Stimulated activated CD8-positive, alpha-beta memory T cell treated with anti-CD3 and anti-CD28 coated beads, Interleukin-12 subunit alpha, Interleukin-12 subunit beta, amount 100 ng/mL, for 24 hours (primary cell): Measurements from ENCODE around the gene NUP62.

Experiments used
- DNase-seq: peaks from one replicate; pipeline ENCODE4 v3.0.0-alpha.2; 2020; ENCODE audit errors: extremely low read depth

The NUP62 gene

GRCh38 chr19:49880162-49880869 lies 49.0 kb downstream of the NUP62 start:
- DNase-seq, result no peak

- no peak for DNase-seq
Observed at GRCh38 chr19:49879243-49879963, 49.9 kb downstream of the NUP62 start.

- no peak for DNase-seq
Observed at GRCh38 chr19:49878744-49879070, 50.6 kb downstream of the NUP62 start.

- peak; percentile 98 for DNase-seq
Observed at GRCh38 chr19:49877879-49878743, 51.2 kb downstream of the NUP62 start.

GRCh38 chr19:49877020-49877878 lies 52.1 kb downstream of the NUP62 start, which contains the start of the genes AKT1S1 and TBC1D17:
Gene AKT1S1 (minus strand): TSS chr19:49877355. CDS start chr19:49873295, 4,060 bp downstream.
Gene TBC1D17 (plus strand): TSS chr19:49877702. CDS start chr19:49877724, 22 bp downstream.
- DNase-seq, result peak; percentile 93

DNA sequence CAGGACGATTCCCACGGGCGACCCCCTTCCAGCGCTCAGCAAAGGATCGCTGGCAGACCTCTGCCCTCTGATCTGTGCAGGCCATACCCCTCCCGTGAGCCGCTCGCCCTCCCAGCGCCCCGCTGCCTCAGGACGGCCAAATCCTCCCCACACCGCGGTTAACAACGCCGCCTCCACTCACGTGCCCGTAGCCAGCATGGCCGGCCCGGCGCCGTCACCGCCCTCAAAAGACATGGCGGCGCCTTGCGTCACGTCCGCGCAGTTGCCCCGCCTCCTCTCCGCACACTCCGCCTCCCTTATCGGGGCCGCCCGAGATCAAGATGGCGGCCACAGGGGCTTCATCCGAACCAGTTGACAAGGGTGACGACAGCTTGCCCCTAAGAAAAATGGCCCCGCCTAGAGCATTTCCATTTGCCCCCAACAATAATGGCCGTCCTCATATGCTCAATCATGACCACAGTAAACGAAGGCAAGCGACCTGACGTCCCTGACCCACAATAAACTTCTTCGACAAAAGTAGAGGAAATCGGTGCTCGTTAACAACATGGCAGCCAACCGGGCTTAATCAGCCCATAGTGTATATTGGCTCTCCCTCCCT lies 52.8 kb downstream of the NUP62 start:
- DNase-seq, result peak; percentile 91

- DNase-seq, result no peak
Observed at GRCh38 chr19:49875857-49876421, 53.4 kb downstream of the NUP62 start.

DNA sequence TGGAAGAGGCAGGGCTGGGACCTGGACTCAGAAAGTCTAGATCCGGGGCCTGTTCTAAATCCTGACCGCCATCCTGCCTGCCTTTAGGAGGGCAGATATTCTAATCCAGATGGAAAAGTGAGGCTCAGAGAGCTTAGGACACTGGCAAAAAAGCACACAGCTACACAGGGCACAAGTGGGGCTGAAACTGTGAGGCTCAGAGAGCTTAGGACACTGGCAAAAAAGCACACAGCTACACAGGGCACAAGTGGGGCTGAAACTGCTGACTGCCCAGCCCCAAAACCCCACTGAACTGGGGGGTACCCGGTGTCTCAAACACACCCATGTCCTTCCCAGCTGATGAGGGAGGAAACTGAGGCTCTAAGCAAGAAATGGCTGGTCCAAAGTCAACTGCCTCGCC lies 54.1 kb downstream of the NUP62 start:
- DNase-seq, result no peak

DNA sequence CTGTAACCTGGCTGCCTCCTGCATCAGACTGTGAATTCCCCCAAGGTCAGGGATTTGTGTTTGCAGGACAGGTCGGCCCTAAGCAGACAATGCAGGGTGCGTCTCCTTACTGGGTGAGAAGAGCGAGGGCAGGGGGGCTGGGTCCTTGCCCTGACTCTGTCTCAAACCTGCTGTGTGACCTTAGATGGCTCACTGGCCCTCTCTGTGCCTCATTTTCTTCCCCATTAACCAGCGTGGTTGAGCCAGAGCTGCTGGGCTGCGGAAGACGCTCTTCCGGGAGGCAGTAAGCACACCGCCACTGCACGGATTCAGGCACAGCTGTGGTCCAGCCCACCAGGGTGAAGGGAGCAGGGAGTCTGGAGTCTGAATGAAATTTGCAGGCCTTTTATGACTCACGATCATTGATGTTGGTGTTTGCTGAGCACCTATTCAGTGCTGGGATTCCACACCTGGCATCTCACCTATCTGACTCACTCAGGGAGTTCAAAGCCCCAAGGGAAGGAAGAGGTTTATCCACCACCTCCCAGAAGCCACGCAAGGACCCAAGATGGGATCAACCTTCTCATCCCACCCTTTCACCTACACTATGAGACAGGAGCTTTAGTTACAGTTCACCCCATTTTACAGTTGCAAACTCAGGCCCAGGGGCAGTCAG lies 54.7 kb downstream of the NUP62 start:
- no peak for DNase-seq

GRCh38 chr19:49873834-49874233 lies 55.5 kb downstream of the NUP62 start:
- DNase-seq, result no peak

DNA sequence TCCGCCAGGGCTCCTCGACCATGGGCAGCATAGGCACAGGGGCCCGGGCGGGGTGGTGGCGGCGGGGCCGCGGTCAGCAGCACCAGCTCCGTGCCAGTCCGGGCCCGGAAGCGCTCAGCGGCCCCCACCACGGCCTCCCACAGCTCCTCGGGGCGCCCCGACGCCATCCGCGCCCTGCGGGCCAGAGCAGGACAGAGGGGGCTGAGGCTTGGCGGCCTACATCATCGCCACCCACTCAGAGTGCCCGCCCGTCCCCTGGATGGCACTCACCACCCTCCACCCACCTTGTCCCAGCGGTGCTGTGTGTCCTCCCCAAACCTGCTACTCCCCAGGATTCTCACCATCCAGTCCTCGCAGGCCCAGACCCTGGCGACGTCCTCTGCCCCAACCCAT lies 56.2 kb downstream of the NUP62 start:
- no peak for DNase-seq

- DNase-seq, result no peak
Observed at GRCh38 chr19:49872245-49873128, 56.8 kb downstream of the NUP62 start.

GRCh38 chr19:49871349-49871985 lies 57.8 kb downstream of the NUP62 start:
- DNase-seq, result no peak

- DNase-seq, result no peak
Observed at GRCh38 chr19:49870309-49870901, 58.9 kb downstream of the NUP62 start.

DNA sequence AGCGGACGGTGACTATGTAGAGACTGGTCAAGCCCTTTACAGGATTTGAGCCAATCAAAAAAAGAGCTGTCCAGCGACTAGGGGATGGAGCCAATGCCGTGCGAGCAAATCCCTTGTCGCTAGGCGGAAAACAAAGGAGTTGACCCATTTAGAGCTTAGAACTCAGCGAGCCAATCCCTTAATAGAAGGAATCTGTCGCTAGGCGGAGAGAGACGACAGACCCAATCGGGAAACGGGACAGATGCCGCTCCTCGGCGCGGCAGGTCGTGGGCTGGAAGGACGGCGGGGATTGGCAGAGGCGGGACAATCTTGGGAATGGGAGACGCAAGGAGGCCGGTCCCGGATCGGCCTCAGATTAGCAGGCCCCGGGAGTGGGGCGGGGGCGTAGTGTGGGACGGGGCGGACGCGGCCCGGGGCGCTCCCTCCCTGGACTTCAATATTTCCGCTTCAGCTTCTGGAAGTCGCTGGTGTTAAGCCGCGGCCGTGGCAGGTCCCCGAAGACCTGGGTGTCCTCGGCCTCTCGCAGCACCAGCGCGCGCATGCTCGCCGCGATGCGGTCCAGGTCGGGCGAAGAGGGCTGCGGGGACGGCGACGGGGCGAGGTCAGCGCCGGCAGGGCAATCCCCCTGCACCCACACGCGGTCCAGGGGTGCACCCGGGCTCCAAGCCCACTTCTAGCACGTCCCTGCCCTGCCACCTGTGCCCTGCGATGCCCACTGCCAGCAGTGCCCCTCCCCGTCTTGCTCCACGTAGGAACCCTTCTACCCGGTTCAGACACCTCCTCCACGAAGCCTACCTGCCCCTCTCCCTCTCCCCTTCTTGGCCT lies 59.6 kb downstream of the NUP62 start:
- DNase-seq, result peak; percentile 67

DNA sequence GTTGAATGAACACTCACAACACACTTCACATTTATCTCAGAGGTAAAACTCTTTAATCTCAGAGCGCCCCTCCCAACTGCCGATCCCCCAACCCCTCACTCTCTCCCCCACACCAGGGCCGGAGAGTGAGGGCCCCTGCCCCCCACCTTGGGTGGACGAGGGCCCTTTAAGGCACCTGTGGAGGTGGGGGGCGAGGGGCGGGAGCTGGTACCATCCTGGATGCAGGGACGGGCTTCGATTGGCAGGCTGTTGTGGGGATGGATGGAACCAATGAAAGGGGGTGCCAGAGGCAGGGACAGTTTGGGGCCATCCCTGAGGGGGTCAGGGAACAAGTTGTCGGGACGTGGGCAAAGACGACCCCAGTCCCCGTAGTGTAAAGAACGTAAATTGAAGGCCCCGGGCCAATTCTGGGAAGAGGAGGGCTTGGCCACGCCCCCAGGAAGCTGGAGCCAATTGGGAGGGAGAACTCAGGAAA lies 60.3 kb downstream of the NUP62 start:
- no peak for DNase-seq
